SK-N-SH (cell line): ENCODE results near the gene MBNL2. TPM values are rescaled to one million over a fixed set of nuclear protein-coding genes. Genes with fewer than 3 reads are reported as not detected.

Experiments used
- CTCF ChIA-PET: fragments of 300-600, 350-600 bp; formaldehyde crosslinking; extraction: SDS; loops from one replicate; lab custom pipeline; 2021; lab: Yijun Ruan, JAX
- POLR2A ChIA-PET: fragments of 350-600 bp; sonication (Branson Sonifier 250); formaldehyde crosslinking; extraction: SDS; loops from one replicate; lab custom pipeline; 2020; ENCODE audit warnings: antibody characterized with exemption, inconsistent platforms; lab: Yijun Ruan, JAX
- DNase-seq: peaks from one replicate; pipeline ENCODE4 v3.0.0; 2012
- H2AFZ ChIP-seq: fragments of 200-600 bp; sonication (generic); 2 replicates; pipeline ENCODE4 v1.8.1; 2016; ENCODE audit warnings: antibody characterized with exemption, mild to moderate bottlenecking, low read depth
- H3F3A ChIP-seq: fragments of 200-600 bp; sonication (generic); replicated peaks from 2 replicates; pipeline ENCODE3; 2016; ENCODE audit warnings: antibody characterized with exemption, mild to moderate bottlenecking; ENCODE audit not compliant: insufficient read depth
- H3K27ac ChIP-seq, 2 experiments: fragments of 200-500 bp in 1 of 2; fragments of 200-600 bp in 1 of 2; sonication (Bioruptor generic) in 1 of 2; sonication (generic), shearing (Covaris generic) in 1 of 2; 2 replicates each; pipeline versions ENCODE4 v1.5.1 to v1.6.1; 2014 to 2016; ENCODE audit warnings: low read depth in 2 of 2, inconsistent platforms in 1 of 2, low read length in 1 of 2, mild to moderate bottlenecking in 1 of 2, mixed read lengths in 1 of 2
- H3K27me3 ChIP-seq: fragments of 200-600 bp; sonication (generic), shearing (Covaris generic); 2 replicates; pipeline ENCODE4 v1.6.1; 2016; ENCODE audit warnings: mixed run types; ENCODE audit not compliant: insufficient read depth
- H3K36me3 ChIP-seq, 2 experiments: fragments of 200-500 bp in 1 of 2; fragments of 200-600 bp in 1 of 2; sonication (Bioruptor generic) in 1 of 2; sonication (generic) in 1 of 2; replicated peaks in 1 of 2; 2 replicates each; pipeline versions ENCODE3 to v1.5.1; 2014 to 2016; ENCODE audit warnings: low read length in 1 of 2, mild to moderate bottlenecking in 1 of 2; ENCODE audit not compliant: insufficient read depth in 2 of 2, control insufficient read depth in 1 of 2
- H3K4me1 ChIP-seq, 2 experiments: fragments of 200-500 bp in 1 of 2; fragments of 200-600 bp in 1 of 2; sonication (Bioruptor generic) in 1 of 2; sonication (generic), shearing (Covaris generic) in 1 of 2; 2 replicates each; pipeline versions ENCODE4 v1.5.1 to v1.6.1; 2014 to 2016; ENCODE audit warnings: low read depth in 1 of 2, low read length in 1 of 2, mixed run types in 1 of 2; ENCODE audit not compliant: insufficient read depth in 2 of 2, control insufficient read depth in 1 of 2
- H3K4me2 ChIP-seq: fragments of 200-600 bp; sonication (generic), shearing (Covaris generic); 2 replicates; pipeline ENCODE4 v1.6.1; 2017; ENCODE audit warnings: mixed run types
- H3K4me3 ChIP-seq, 2 experiments: fragments of 200-500 bp in 1 of 2; fragments of 200-600 bp in 1 of 2; sonication (Bioruptor generic) in 1 of 2; sonication (generic), shearing (Covaris generic) in 1 of 2; 2 replicates each; pipeline versions ENCODE4 v1.5.1 to v1.8.1; 2014 to 2016; ENCODE audit warnings: low read depth in 2 of 2, inconsistent platforms in 1 of 2, low read length in 1 of 2, mild to moderate bottlenecking in 1 of 2, mixed read lengths in 1 of 2, moderate library complexity in 1 of 2
- H3K79me2 ChIP-seq: fragments of 200-600 bp; sonication (generic); 2 replicates; pipeline ENCODE4 v1.8.1; 2017; ENCODE audit warnings: mild to moderate bottlenecking; ENCODE audit not compliant: insufficient read depth
- H3K9ac ChIP-seq: fragments of 200-600 bp; sonication (generic); 2 replicates; pipeline ENCODE4 v1.6.1; 2017; ENCODE audit warnings: mixed run types
- H3K9me2 ChIP-seq: fragments of 200-600 bp; sonication (generic); 2 replicates; pipeline ENCODE4 v1.6.1; 2017; ENCODE audit warnings: mixed run types
- H3K9me3 ChIP-seq: fragments of 200-600 bp; sonication (generic); 2 replicates; pipeline ENCODE4 v1.6.1; 2017; ENCODE audit warnings: mixed run types, mild to moderate bottlenecking, moderate library complexity
- H4K20me1 ChIP-seq: fragments of 200-600 bp; sonication (generic); 2 replicates; pipeline ENCODE4 v1.6.1; 2017; ENCODE audit warnings: mild to moderate bottlenecking, mixed run types; ENCODE audit not compliant: insufficient read depth
- CHD2 ChIP-seq: fragments of 150-350 bp; IDR thresholded peaks from 2 replicates; pipeline ENCODE4 v1.6.1; 2018; ENCODE audit warnings: low read length; ENCODE audit not compliant: partially characterized antibody
- EP300 ChIP-seq, 2 experiments: IDR thresholded peaks; 2 replicates each; pipeline versions ENCODE4 v1.4.0 to v1.6.1; 2012; ENCODE audit warnings: borderline replicate concordance in 1 of 2, low read depth in 1 of 2, low read length in 1 of 2
- EZH2phosphoT487 ChIP-seq: fragments of 200-600 bp; sonication (generic); IDR thresholded peaks from 2 replicates; pipeline ENCODE4 v1.6.1; 2017; ENCODE audit warnings: low read depth, mixed run types, mild to moderate bottlenecking, antibody characterized with exemption, moderate library complexity, borderline replicate concordance
- FOSL2 ChIP-seq: IDR thresholded peaks from 2 replicates; pipeline ENCODE4 v1.4.0; 2012; ENCODE audit warnings: low read depth, mild to moderate bottlenecking, moderate library complexity, borderline replicate concordance
- FOXM1 ChIP-seq: IDR thresholded peaks from 2 replicates; pipeline ENCODE4 v1.4.0; 2012; ENCODE audit warnings: low read depth, mild to moderate bottlenecking
- GATA2 ChIP-seq: sonication (generic); formaldehyde crosslinking; IDR thresholded peaks from 2 replicates; pipeline ENCODE4 v1.5.0; 2020; ENCODE audit warnings: mild to moderate bottlenecking, missing genetic modification reagents
- JUND ChIP-seq: IDR thresholded peaks from 2 replicates; pipeline ENCODE4 v1.4.0; 2012
- MEF2A ChIP-seq: IDR thresholded peaks from 2 replicates; pipeline ENCODE4 v1.4.0; 2012; ENCODE audit warnings: low read depth, borderline replicate concordance
- NFIC ChIP-seq: IDR thresholded peaks from 2 replicates; pipeline ENCODE4 v1.4.0; 2012; ENCODE audit warnings: borderline replicate concordance
- NRF1 ChIP-seq: IDR thresholded peaks from 2 replicates; pipeline ENCODE4 v1.6.1; 2012; ENCODE audit warnings: low read depth, mild to moderate bottlenecking, low read length
- RCOR1 ChIP-seq: fragments of 150-350 bp; IDR thresholded peaks from 2 replicates; pipeline ENCODE4 v1.6.1; 2017; ENCODE audit warnings: antibody characterized with exemption, low read length
- REST ChIP-seq: IDR thresholded peaks from 2 replicates; pipeline ENCODE4 v1.6.1; 2012; ENCODE audit warnings: mild to moderate bottlenecking, low read depth, low read length, moderate library complexity
- RFX5 ChIP-seq: IDR thresholded peaks from 2 replicates; pipeline ENCODE4 v1.6.1; 2012; ENCODE audit warnings: mild to moderate bottlenecking, improper control_type of control experiment, low read length
- RXRA ChIP-seq: IDR thresholded peaks from 2 replicates; pipeline ENCODE4 v1.4.0; 2012; ENCODE audit warnings: low read depth, mild to moderate bottlenecking, borderline replicate concordance
- SMC3 ChIP-seq: IDR thresholded peaks from 2 replicates; pipeline ENCODE4 v1.6.1; 2012; ENCODE audit warnings: low read depth, low read length, improper control_type of control experiment
- TCF12 ChIP-seq: IDR thresholded peaks from 2 replicates; pipeline ENCODE4 v1.4.0; 2012
- TEAD4 ChIP-seq: IDR thresholded peaks from 2 replicates; pipeline ENCODE4 v1.4.0; 2012; ENCODE audit warnings: mild to moderate bottlenecking, borderline replicate concordance; ENCODE audit not compliant: insufficient read depth
- YY1 ChIP-seq: IDR thresholded peaks from 2 replicates; pipeline ENCODE4 v1.4.0; 2012; ENCODE audit warnings: low read depth, mild to moderate bottlenecking
- WGBS: methylation state at CpG from one replicate; pipeline ENCODE4 v1.1.6; 2017; ENCODE audit warnings: low lambda C conversion rate; 5-methylcytosine and 5-hydroxymethylcytosine counted together
- polyA plus RNA-seq, 3 experiments: library from polyadenylated mRNA; depleted of rRNA; stranded (reverse); fragments of >200 nt; gene quantifications; 2 replicates each; pipeline ENCODE4 v1.2.3, GENCODE V29; 2012
- TF ChIP-seq, protein P1 (sequence below): IDR thresholded peaks from 2 replicates; pipeline ENCODE4; 2012
- TF ChIP-seq, protein P2 (sequence below): IDR thresholded peaks from 2 replicates; pipeline ENCODE4 v1.4.0; 2012; ENCODE audit warnings: low read depth, borderline replicate concordance
- TF ChIP-seq, protein P3 (sequence below): IDR thresholded peaks from 2 replicates; pipeline ENCODE4 v1.4.0; 2012; ENCODE audit warnings: low read depth

MBNL2 gene
- polyA plus RNA-seq, 1 of the 3 experiments (the other 2 are of a cell fraction): 24.5 TPM

DNA sequence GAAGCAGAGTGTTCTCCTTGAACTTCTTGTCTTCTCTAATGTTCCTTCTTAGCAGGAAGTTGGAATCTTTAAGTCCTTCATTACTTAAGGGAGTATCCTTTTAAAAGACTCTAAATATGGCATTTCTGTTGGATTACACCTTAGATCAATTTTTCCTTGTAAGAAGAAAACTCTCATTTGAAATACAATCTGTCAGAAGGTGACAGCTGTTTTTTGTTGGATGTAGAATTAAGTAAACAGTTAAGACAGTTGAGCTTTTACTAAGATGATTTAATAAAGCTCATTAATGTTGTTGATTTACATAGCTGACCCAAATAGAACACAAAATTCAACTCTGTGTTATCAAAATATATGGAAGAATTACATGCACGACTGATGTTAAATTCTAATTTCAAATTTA, 16.7 kb upstream of the MBNL2 start:
- H4K20me1 ChIP-seq: no peaks in the 10 kb centered on the region
- H3K36me3 ChIP-seq: no peaks in the 10 kb centered on the region
- H3K9ac ChIP-seq: no peak overlapping the region
- peak; percentile 32 for TF ChIP-seq TCF12
- no peak for TF ChIP-seq SMC3
- no peak for DNase-seq
- H3K27me3 ChIP-seq: no peaks in the 10 kb centered on the region
- H3K4me3 ChIP-seq: no peak overlapping the region
- peak overlapping the region in 1 of 2 experiments; percentile 58; a peak in 3 of 4 replicates for H3K27ac ChIP-seq
- H3K4me2 ChIP-seq: peak overlapping the region; percentile 30; the same call in 1 of the 2 replicates
- H3F3A ChIP-seq: no peaks in the 10 kb centered on the region
- H2AFZ ChIP-seq: no peak overlapping the region
- CTCF ChIA-PET: interaction anchor here (0.7 to 2.0 kb wide), 4 partner anchors 14 to 135 kb away, joined by 3 to 12 read pairs (median 3); no protein-coding TSS in a partner anchor
- no peaks in the 10 kb centered on the region for H3K9me3 ChIP-seq
- H3K4me1 ChIP-seq: peaks cover 0 to 3% of the 10 kb centered on the region in 2 experiments; a peak in 2 of 4 replicates
- H3K79me2 ChIP-seq: no peaks in the 10 kb centered on the region
- POLR2A ChIA-PET: interaction anchor here (0.5 kb wide), 1 partner anchor 22 kb away, joined by 3 read pairs; no protein-coding TSS in a partner anchor
- no peaks in the 10 kb centered on the region for H3K9me2 ChIP-seq
- 0% methylated on average over 1 of the region's 1 CpG for WGBS

- no peak overlapping the region for H3K4me3 ChIP-seq
- H3K4me1 ChIP-seq: peaks cover 0 to 3% of the 10 kb centered on the region in 2 experiments; a peak in 2 of 4 replicates
- peak overlapping the region; percentile 53 to 58; a peak in 3 of 4 replicates for H3K27ac ChIP-seq
- DNase-seq: no peak
- H3K36me3 ChIP-seq: no peaks in the 10 kb centered on the region
- no peaks in the 10 kb centered on the region for H3K9me3 ChIP-seq
- H3K9me2 ChIP-seq: no peaks in the 10 kb centered on the region
- H3F3A ChIP-seq: no peaks in the 10 kb centered on the region
- no peaks in the 10 kb centered on the region for H3K79me2 ChIP-seq
- WGBS: 6% methylated on average over 3 of the region's 3 CpGs
- TF ChIP-seq EP300 (IDR thresholded peaks at IDR 0.05; ENCODE audit: borderline replicate concordance in 1 of 2, low read depth in 1 of 2, low read length in 1 of 2): peak in 1 of 2 experiments; percentile 42; a peak in 1 of 4 replicates
- no peak for TF ChIP-seq EZH2phosphoT487
- no peak for TF ChIP-seq CHD2
- TF ChIP-seq FOXM1: no peak
- no peak for TF ChIP-seq NRF1
- TF ChIP-seq RXRA: peak; percentile 20; the same call in 1 of the 2 replicates
- TF ChIP-seq TCF12: peak; percentile 36; the same call in 1 of the 2 replicates
- no peak for TF ChIP-seq REST
- TF ChIP-seq JUND: peak; percentile 73; the same call in 1 of the 2 replicates
- TF ChIP-seq, protein P1, sequence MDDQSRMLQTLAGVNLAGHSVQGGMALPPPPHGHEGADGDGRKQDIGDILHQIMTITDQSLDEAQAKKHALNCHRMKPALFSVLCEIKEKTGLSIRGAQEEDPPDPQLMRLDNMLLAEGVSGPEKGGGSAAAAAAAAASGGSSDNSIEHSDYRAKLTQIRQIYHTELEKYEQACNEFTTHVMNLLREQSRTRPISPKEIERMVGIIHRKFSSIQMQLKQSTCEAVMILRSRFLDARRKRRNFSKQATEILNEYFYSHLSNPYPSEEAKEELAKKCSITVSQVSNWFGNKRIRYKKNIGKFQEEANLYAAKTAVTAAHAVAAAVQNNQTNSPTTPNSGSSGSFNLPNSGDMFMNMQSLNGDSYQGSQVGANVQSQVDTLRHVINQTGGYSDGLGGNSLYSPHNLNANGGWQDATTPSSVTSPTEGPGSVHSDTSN: peak; percentile 70
- TF ChIP-seq GATA2: no peak
- no peak for TF ChIP-seq RFX5
- TF ChIP-seq, protein P2, sequence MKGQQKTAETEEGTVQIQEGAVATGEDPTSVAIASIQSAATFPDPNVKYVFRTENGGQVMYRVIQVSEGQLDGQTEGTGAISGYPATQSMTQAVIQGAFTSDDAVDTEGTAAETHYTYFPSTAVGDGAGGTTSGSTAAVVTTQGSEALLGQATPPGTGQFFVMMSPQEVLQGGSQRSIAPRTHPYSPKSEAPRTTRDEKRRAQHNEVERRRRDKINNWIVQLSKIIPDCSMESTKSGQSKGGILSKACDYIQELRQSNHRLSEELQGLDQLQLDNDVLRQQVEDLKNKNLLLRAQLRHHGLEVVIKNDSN: no peak
- no peak for TF ChIP-seq YY1
- TF ChIP-seq RCOR1: no peak
- TF ChIP-seq, protein P3, sequence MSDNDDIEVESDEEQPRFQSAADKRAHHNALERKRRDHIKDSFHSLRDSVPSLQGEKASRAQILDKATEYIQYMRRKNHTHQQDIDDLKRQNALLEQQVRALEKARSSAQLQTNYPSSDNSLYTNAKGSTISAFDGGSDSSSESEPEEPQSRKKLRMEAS: 0 out of 2 replicates have a peak, but pooled peaks have one; percentile 18
- TF ChIP-seq NFIC: peak; percentile 48; the same call in 1 of the 2 replicates
- TF ChIP-seq MEF2A: no peak
- no peak for TF ChIP-seq SMC3
- TF ChIP-seq FOSL2: peak; percentile 60; the same call in 1 of the 2 replicates
- TF ChIP-seq TEAD4: peak; percentile 47; the same call in 1 of the 2 replicates
- TF ChIP-seq, all 33 proteins: peak for 9
- H2AFZ ChIP-seq: peak overlapping the region; percentile 29; the same call in 1 of the 2 replicates
- H4K20me1 ChIP-seq: no peaks in the 10 kb centered on the region
- peak overlapping the region; percentile 13; the same call in 1 of the 2 replicates for H3K9ac ChIP-seq
- CTCF ChIA-PET: interaction anchor here (1.0 to 2.0 kb wide), 4 partner anchors 13 to 104 kb away, joined by 3 to 12 read pairs (median 3); no protein-coding TSS in a partner anchor
- H3K4me2 ChIP-seq: peak overlapping the region; percentile 30; the same call in 1 of the 2 replicates
- H3K27me3 ChIP-seq: no peaks in the 10 kb centered on the region
- POLR2A ChIA-PET: no interaction called here
Measured at GRCh38 chr13:97205982-97206381, 16.2 kb upstream of the MBNL2 start.
